DMS79 (cell line): Measurements from ENCODE around the gene HDAC5.
"Not testable (repeated sequence)": the region's sequence is repeated elsewhere in the genome, so short reads cannot be mapped to it uniquely, and the experiment has no call there.

ENCODE experiments used
- DNase-seq: peaks from one replicate; lab custom pipeline; 2025; lab: John Stamatoyannopoulos, UW

The HDAC5 gene

GRCh38 chr17:44123356-44124117, at the start of gene HDAC5:
HDAC5 (minus strand) TSS chr17:44123641; CDS start chr17:44117515, 6,126 bp downstream.
- peak; percentile 86 for DNase-seq

DNA sequence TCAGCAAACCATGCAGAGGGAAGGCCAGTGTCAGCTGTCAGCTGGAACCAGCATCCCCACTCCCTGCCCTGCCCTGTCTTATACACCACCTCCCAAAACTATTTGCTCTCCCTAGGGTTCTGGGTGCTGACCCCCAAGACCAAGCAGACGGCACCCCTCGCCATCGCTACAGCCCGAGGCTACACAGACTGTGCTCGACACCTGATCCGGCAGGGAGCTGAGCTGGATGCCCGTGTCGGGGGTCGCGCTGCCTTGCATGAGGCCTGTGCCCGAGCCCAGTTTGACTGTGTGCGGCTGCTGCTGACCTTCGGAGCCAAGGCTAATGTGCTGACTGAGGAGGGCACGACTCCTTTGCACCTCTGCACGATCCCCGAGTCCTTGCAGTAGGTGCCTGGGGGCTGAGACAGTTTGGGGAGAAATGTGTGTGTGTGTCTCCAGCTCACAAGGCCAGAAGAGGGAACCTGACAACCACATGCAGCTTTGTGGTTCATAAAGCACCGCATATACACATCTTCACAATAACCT, 48.6 kb upstream of the HDAC5 start:
- no peak for DNase-seq

DNA sequence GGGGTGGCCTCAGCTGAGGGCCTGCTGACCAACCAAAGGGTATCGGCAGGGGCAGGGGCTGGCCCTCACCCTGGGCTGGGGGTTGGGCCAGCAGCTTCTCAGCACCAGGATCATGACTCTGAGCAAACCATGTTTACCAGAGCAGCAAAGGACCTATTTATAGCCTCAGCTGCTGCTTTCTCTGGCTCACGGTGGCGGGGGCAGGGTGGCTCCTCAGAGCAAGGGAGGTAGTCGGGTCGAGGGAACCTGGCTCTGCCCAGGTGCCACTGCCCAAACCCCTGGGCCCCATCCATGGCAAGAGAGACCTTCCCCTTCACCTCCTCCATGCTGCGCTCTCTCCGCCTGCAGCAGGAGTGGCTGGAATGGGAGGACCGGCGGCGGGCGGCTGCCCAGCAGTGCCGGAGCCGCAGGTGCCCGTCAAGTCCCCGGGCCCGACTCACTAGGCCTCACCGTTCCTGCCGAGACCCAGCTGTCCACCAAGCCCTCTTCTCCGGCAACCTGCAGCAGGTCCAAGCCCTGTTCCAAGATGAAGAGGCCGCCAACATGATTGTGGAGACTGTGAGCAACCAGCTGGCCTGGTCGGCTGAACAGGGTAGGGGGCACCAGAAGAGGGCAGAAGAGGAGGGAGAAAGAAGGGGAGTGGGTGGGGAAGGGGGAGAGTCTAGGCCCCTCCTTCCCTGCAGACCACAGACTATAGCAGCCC, 47.2 kb upstream of the HDAC5 start, which contains the start of gene ASB16:
TSS of gene ASB16 (plus strand) at position 206 of the 703 bp plus-strand sequence. CDS start at position 292, 86 bp downstream.
- DNase-seq: no peak

DNA sequence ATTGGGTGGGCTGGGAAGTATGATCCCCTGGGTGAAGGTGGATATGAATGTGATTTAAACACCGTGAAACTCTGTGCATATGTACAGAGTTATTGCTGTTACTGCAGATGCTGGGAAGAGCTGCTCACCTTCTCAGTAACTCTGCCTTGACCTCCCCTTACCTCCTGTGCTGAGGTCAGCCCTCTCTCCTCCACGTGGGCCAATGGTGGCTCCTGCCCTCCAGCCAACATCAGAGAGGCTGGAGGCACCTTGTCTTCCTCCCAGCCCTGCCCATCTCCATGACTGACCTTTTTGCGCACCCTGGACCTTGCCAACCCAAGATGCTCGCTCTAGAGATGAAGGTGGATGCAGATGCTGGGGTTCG, 46.7 kb upstream of the HDAC5 start:
- no peak for DNase-seq

DNA sequence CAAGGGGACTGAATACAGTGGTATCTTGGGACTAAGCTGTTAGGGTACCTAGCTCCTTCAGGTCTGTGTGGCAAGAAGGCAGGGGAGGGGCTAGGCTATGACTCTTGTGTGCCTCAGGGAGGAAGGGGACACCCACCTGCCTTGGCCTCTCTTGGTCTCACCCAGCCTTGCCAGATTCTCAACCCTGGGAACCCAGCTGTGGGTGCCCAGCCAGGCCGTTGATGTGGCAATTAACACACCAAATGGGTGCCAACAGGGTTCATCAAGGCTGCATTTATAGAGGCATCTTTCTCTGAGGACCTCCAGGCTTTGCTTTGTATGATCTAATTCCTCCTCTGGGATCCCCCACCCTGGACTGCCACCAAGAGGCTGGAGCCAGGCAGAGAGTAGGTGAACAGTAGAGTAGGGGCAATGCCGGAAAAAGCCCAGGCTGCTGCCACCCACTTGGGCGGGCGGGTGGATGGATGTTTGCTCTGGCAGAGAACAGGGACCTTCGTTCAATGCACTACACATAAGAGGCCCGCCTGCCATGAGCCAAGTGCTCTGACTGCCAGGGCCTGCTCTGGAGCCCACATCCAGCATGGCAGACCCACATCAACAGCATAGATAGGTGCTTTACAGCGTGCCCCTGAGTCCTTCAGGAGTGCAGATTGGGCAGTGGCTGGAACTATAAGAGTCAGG, 43.9 kb upstream of the HDAC5 start:
- no peak for DNase-seq

GRCh38 chr17:44164476-44164875, 41.0 kb upstream of the HDAC5 start:
- DNase-seq: no peak

DNA sequence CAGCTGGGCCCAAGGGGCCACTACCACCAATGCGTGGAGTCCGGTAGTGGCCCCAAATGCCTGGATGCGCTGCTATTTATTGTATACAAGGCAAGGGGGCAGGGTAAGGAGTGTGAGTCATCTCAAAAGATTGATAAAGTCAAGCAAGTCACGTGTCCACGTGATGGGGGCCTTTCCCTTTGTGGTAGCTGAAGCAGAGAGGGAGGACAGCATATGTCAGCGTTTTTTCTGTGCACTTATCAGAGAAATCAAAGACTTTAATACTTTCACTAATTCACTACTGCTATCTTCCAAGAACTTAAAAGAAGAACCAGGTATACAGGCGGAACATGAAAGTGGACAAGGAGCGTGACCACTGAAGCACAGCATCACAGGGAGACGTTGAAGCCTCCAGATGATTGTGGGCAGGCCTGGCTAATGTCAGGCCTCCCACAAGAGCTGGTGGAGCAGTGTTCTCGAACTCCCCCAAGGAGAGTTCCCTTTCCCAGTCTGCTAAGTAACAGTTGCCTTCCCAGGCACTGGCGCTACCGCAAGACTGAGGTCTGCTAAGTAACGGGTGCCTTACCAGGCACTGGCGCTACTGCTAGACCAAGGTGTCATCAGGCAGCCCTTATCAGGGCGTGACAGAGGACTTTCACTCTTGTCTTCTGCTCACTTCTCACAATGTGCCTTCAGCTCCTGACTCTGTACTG, 36.2 kb upstream of the HDAC5 start:
- no peak for DNase-seq

DNA sequence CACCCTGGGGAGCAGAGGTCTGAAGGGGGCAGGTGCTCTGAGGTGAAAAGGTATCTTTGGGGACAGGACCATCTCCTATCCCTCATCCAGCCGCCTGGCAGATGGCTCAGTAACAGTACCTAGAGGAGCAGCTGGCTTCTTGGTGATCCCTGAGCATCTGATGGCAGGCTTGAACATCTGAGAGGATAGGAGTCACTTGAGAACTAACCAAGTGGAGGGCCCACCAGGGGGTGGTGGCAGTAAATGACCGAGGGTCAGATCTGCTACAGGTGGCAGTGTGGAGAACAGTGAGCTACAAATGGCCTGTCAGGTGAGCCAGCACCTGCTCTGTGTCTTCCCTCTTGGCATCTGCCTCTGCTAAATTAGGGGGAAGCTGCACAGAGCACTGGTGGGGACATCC, 32.0 kb upstream of the HDAC5 start:
- no peak for DNase-seq

DNA sequence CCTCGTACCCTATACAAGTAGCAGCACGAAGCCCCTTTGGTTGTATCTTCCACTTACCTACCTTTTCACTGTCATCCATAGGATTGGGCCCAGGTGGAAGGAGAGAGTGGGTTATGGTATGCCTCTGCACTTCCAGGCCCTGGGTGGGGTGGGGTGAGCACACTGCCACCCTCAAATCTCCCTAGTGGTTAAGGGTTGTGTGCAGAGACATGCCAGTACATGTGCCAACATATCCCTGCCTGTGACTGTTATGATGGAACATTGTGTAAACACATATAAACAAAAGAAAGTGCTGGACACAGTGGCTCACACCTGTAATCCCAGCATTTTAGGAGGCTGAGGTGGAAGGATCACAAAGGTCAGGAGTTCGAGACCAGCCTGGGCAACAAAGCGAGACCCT, 29.4 kb upstream of the HDAC5 start:
- DNase-seq: no peak

- no peak for DNase-seq
Observed at GRCh38 chr17:44149750-44150329, 26.4 kb upstream of the HDAC5 start.

DNA sequence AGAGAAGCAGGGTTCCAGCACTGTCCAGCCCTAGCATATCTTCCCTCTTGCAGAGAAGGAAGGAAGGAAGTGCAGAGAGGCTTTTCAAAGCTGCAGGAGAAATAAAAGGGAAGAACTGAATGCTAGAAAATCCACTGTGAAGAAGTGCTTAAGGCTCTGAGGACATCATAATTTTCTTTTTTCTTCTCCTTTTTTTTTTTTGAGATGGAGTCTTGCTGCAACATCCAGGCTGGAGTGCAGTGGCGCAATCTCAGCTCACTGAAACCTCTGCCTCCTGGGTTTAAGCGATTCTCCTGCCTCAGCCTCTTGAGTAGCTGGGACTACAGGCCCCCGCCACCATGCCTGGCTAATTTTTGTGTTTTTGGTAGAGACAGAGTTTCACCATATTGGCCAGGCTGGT, 25.6 kb upstream of the HDAC5 start:
- DNase-seq: not testable (repeated sequence)

- DNase-seq: no peak
Observed at GRCh38 chr17:44147812-44148211, 24.4 kb upstream of the HDAC5 start.

DNA sequence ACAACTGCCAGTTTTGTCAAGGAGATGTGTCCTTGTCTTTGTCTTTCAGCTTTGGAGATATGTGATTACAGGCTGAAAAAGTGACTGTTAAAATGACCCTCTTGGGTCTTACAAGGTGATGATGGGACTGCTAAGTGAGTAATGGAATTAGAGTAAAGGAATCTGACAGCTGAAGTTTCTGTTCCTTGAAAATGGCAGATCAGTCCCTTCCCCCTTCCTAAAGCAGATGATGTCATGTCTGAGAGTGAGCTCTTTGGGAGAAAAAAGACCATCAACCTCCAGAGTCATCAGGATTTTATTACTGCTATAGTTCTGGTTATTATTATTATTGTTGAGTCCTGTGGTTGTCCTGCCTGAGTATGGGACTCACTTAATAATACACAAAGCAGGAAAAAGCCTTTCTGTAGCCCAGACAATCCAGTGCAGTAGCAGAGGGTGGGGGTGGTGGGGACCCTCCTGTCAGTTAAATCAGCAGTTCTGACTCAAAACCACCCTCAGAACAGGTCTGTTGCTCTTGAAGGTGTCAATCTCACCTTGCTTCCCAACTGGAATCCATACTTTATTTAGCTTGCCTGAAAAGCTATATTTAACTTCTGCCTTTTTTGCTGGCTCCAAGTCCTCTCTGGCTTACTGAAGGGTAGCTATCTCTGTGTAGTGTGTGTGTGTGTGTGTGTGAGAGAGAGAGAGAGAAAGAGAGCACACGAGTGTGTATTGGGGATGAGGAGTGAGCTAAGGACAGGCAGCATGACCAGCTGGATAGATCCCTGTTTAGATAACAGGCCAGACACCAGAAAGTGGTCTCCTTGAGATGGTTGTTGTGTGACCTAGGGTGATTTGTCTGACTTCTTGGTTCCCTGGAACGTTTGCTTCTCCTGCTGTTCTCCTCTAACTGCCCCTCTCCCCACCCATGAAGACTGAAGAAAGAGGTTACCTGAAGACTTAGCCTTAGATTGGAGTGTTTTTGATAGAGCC, 23.2 kb upstream of the HDAC5 start:
- no peak for DNase-seq

DNA sequence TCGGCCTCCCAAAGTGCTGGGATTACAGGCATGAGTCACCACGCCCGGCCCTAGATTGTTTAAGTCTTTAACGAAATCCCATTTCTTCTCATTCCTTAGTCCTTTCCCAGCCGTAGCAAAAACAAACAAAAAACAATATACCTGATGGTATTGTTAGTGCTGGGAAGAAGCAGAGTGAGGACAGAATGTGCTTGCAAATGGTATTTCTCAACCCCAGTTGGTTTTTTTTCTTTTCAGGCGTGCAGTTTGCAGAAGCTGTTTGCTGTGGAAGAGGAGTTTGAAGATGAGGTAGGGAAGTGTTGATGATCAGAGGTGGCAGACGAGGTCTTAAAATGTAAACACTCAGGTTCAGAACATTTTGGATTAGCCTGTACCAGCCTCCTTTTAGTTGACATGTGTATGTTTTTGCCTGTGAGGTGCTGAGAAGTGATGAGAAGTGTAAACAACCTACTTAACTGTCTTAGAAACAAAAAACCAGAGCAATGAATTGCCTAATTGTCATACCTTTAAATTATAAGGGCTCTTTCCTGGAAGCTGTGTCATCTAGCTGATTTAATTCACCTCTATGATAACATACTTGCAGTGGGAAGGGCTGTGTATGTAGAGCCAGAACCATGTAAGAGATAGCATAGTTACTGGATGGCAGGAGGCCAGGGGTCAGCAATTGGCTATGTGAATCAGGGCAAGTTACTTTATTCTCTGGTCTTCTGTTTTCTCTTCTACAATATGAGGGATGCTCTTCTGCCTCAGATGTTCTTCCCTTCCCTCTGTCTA, 21.7 kb upstream of the HDAC5 start:
- DNase-seq: no peak

- DNase-seq: not testable (repeated sequence)
Observed at GRCh38 chr17:44143921-44144320, 20.5 kb upstream of the HDAC5 start.

DNA sequence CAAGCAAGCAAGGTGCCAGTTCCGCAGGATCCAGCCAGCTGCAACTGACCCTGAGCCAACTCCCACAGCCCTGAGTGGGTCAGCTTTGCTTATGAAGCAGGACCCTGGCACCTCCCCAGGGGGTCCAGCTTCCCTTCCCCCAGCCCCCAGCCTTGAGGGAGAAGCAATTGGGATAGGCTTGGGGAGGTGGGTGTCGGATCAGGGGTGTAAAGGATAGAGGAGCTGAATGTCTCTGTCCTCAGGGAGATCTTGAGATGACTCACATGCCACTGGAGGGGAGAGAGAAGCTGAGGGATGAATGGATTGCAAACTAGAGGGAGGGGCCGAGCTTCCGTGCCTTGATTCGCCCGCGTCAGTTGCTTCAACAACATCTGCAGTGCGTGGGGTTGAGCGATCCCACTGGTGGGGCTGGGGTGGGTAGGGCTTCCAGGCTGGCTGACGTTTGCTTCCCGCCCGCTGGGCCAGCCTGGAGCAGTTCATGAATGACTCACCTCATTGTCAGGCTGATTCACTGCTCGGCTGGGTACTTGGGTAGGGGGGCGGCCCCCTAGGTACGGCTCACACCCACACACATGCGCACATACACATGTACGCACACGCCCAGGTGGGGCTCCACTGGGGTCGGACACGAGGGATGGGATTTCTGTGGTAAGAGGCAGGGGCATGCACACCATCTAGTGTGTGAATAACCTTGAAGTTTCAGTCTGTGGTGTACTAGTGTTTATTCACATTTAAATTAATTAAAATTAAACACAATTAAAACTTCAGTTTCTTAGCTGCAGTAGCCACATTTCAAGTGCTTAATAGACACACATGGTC, 14.7 kb upstream of the HDAC5 start:
- peak; percentile 82 for DNase-seq

- DNase-seq: no peak
Observed at GRCh38 chr17:44134752-44135568, 11.5 kb upstream of the HDAC5 start.

- DNase-seq: no peak
Observed at GRCh38 chr17:44133918-44134476, 10.6 kb upstream of the HDAC5 start.
